IMR-90 (cell line): ENCODE results near the gene FRMPD4. TPM values are rescaled to one million over a fixed set of nuclear protein-coding genes. Genes with fewer than 3 reads are reported as not detected.

Experiments
- ATAC-seq: fragments of 200-7000 bp; cut with Tn5 transposase; 2 replicates; pipeline ENCODE4 v1.9.1; 2020; ENCODE audit warnings: low read depth, mild to moderate bottlenecking, moderate library complexity
- BruUV-seq: library from RNA; stranded (reverse); fragments of 400-500 nt; replicated peaks from 2 replicates; lab custom pipeline; 2021; lab: Mats Ljungman, UMichigan
- CTCF ChIA-PET: fragments of 300-600 bp; formaldehyde crosslinking; extraction: SDS; loops from one replicate; lab custom pipeline; 2021; ENCODE audit warnings: antibody characterized with exemption; lab: Yijun Ruan, JAX
- POLR2A ChIA-PET: fragments of 300-600 bp; sonication (Branson Sonifier 250); formaldehyde crosslinking; loops from one replicate; lab custom pipeline; 2022; ENCODE audit warnings: antibody characterized with exemption; ENCODE audit not compliant: unreplicated experiment; lab: Charles Lee
- DNase-seq: peaks from one replicate; pipeline ENCODE4 v3.0.0; 2013
- H2AFZ ChIP-seq: replicated peaks from 2 replicates; pipeline ENCODE3; 2013; ENCODE audit warnings: low read length, mild to moderate bottlenecking; ENCODE audit not compliant: poor library complexity
- H2AK5ac ChIP-seq: 2 replicates; pipeline ENCODE4 v1.6.1; 2013; ENCODE audit warnings: low read depth, low read length, inconsistent platforms
- H2AK9ac ChIP-seq: replicated peaks from 2 replicates; pipeline ENCODE3; 2013; ENCODE audit warnings: mild to moderate bottlenecking, low read depth, low read length, moderate library complexity; ENCODE audit not compliant: poor library complexity
- H2BK120ac ChIP-seq: 2 replicates; pipeline ENCODE4 v1.6.1; 2013; ENCODE audit warnings: low read depth, low read length, inconsistent platforms
- H2BK15ac ChIP-seq: 3 replicates; pipeline ENCODE4 v1.6.1; 2013; ENCODE audit warnings: low read depth, low read length, inconsistent platforms
- H2BK20ac ChIP-seq: 2 replicates; pipeline ENCODE4 v1.6.1; 2013; ENCODE audit warnings: low read depth, mild to moderate bottlenecking, inconsistent platforms, low read length, moderate library complexity
- H2BK5ac ChIP-seq: 2 replicates; pipeline ENCODE4 v1.6.1; 2013; ENCODE audit warnings: mild to moderate bottlenecking, low read depth, low read length, inconsistent platforms; ENCODE audit not compliant: poor library complexity, severe bottlenecking
- H3K14ac ChIP-seq: replicated peaks from 2 replicates; pipeline ENCODE4 v1.6.1; 2013; ENCODE audit warnings: low read depth, low read length, inconsistent platforms
- H3K18ac ChIP-seq: 2 replicates; pipeline ENCODE4 v1.6.1; 2013; ENCODE audit warnings: low read depth, low read length, control low read depth
- H3K23ac ChIP-seq: 2 replicates; pipeline ENCODE4 v1.6.1; 2013; ENCODE audit warnings: low read depth, low read length, inconsistent platforms
- H3K27ac ChIP-seq: 2 replicates; pipeline ENCODE4 v1.5.1; 2013; ENCODE audit warnings: mild to moderate bottlenecking, control low read depth, low read length; ENCODE audit not compliant: insufficient read depth
- H3K27me3 ChIP-seq: 2 replicates; pipeline ENCODE4 v1.6.1; 2013; ENCODE audit warnings: low read length; ENCODE audit not compliant: control insufficient read depth, insufficient read depth
- H3K36me3 ChIP-seq: 2 replicates; pipeline ENCODE4 v1.6.1; 2013; ENCODE audit warnings: low read length, mixed read lengths; ENCODE audit not compliant: control insufficient read depth, insufficient read depth
- H3K4ac ChIP-seq: 2 replicates; pipeline ENCODE4 v1.6.1; 2013; ENCODE audit warnings: low read depth, low read length, inconsistent platforms
- H3K4me1 ChIP-seq: 2 replicates; pipeline ENCODE4 v1.6.1; 2013; ENCODE audit warnings: low read length, mixed read lengths; ENCODE audit not compliant: control insufficient read depth, insufficient read depth
- H3K4me2 ChIP-seq: 2 replicates; pipeline ENCODE4 v1.6.1; 2013; ENCODE audit warnings: low read depth, mild to moderate bottlenecking, control low read depth, low read length, moderate library complexity
- H3K4me3 ChIP-seq: 2 replicates; pipeline ENCODE4 v1.5.1; 2013; ENCODE audit warnings: low read depth, mild to moderate bottlenecking, control low read depth, low read length, moderate library complexity; ENCODE audit not compliant: insufficient read depth
- H3K56ac ChIP-seq: 2 replicates; pipeline ENCODE4 v1.6.1; 2013; ENCODE audit warnings: low read length, inconsistent platforms; ENCODE audit not compliant: insufficient read depth; ENCODE audit errors: extremely low read depth
- H3K79me1 ChIP-seq, 2 experiments: 2 replicates each; pipeline ENCODE4 v1.6.1; 2013; ENCODE audit warnings: low read length in 2 of 2, inconsistent platforms in 1 of 2, low read depth in 1 of 2
- H3K9ac ChIP-seq: 2 replicates; pipeline ENCODE4 v1.6.1; 2013; ENCODE audit warnings: low read depth, low read length, control low read depth
- H3K9me1 ChIP-seq: 2 replicates; pipeline ENCODE4 v1.6.1; 2013; ENCODE audit warnings: low read length, inconsistent platforms; ENCODE audit not compliant: insufficient read depth
- H3K9me3 ChIP-seq: 2 replicates; pipeline ENCODE4 v1.6.1; 2013; ENCODE audit warnings: low read length; ENCODE audit not compliant: control insufficient read depth, insufficient read depth
- H4K20me1 ChIP-seq: 2 replicates; pipeline ENCODE4 v1.6.1; 2013; ENCODE audit warnings: low read length, inconsistent platforms; ENCODE audit not compliant: insufficient read depth
- H4K5ac ChIP-seq: 2 replicates; pipeline ENCODE4 v1.6.1; 2013; ENCODE audit warnings: mild to moderate bottlenecking, low read depth, low read length, control low read depth
- H4K8ac ChIP-seq, 2 experiments: 2 replicates each; pipeline ENCODE4 v1.6.1; 2013; ENCODE audit warnings: low read depth in 2 of 2, low read length in 2 of 2, control low read depth in 1 of 2, inconsistent platforms in 1 of 2
- H4K91ac ChIP-seq: 2 replicates; pipeline ENCODE4 v1.6.1; 2013; ENCODE audit warnings: low read depth, low read length, inconsistent platforms; ENCODE audit not compliant: insufficient read depth
- BHLHE40 ChIP-seq: fragments of 150-350 bp; IDR thresholded peaks from 2 replicates; pipeline ENCODE4 v1.6.1; 2016; ENCODE audit warnings: mild to moderate bottlenecking, low read depth, low read length
- CHD1 ChIP-seq: IDR thresholded peaks from 2 replicates; pipeline ENCODE4 v1.6.1; 2012; ENCODE audit warnings: low read depth, low read length, improper control_type of control experiment
- ELK1 ChIP-seq: fragments of 150-350 bp; IDR thresholded peaks from 2 replicates; pipeline ENCODE4 v1.6.1; 2016; ENCODE audit warnings: low read depth, mild to moderate bottlenecking, low read length, moderate library complexity, borderline replicate concordance
- NFE2L2 ChIP-seq: fragments of 150-350 bp; IDR thresholded peaks from 2 replicates; pipeline ENCODE4 v1.6.1; 2016; ENCODE audit warnings: low read depth, mild to moderate bottlenecking, low read length
- POLR2A ChIP-seq: IDR thresholded peaks from 2 replicates; pipeline ENCODE4 v1.6.1; 2012; ENCODE audit warnings: mild to moderate bottlenecking, low read depth, low read length
- RAD21 ChIP-seq: IDR thresholded peaks from 2 replicates; pipeline ENCODE4 v1.6.1; 2012; ENCODE audit warnings: low read length, improper control_type of control experiment
- RFX5 ChIP-seq: IDR thresholded peaks from 2 replicates; pipeline ENCODE4 v1.8.0; 2012; ENCODE audit warnings: low read depth, mild to moderate bottlenecking, low read length, moderate library complexity
- WGBS, 2 experiments: methylation state at CpG; one replicate each; pipeline versions ENCODE4 v1.1.5 to v1.1.7; 2013; ENCODE audit warnings: missing lambda C conversion rate in 2 of 2; ENCODE audit not compliant: insufficient read length in 1 of 2; ENCODE audit errors: extremely low coverage in 2 of 2; 5-methylcytosine and 5-hydroxymethylcytosine counted together
- dilution Hi-C: fragments of 300-500 bp; cut with HindIII; formaldehyde crosslinking; loops from one replicate; pipeline ENCODE4 v1.14.3; 2018; ENCODE audit warnings: low sequenced_read_pairs; ENCODE audit not compliant: unreplicated experiment
- in situ Hi-C: fragments of 300-500 bp; cut with MboI; formaldehyde crosslinking; loops from 3 replicates; pipeline ENCODE4 v1.14.3; 2019; ENCODE audit warnings: low sequenced_read_pairs, inconsistent platforms, mixed read lengths
- intact Hi-C: fragments of 100-400 bp; cut with micrococcal nuclease; formaldehyde crosslinking; loops from 2 replicates; pipeline ENCODE4 v1.10.0; 2022
- polyA plus RNA-seq, 3 experiments: library from polyadenylated mRNA; depleted of rRNA; stranded (reverse); fragments of >200 nt; gene quantifications; 2 replicates each; pipeline ENCODE4 v1.2.3, GENCODE V29; 2012; ENCODE audit warnings: low replicate concordance in 1 of 3
- total RNA-seq: library from RNA; depleted of rRNA; stranded (reverse); fragments of >200 nt; gene quantifications from 2 replicates; pipeline ENCODE4 v1.2.3, GENCODE V29; 2012

The FRMPD4 gene
- total and polyA plus RNA-seq, 2 of the 4 experiments (the other 2 are of a cell fraction): 0.53 to 1.1 TPM

GRCh38 chrX:12753366-12753765 is 615.1 kb downstream of the FRMPD4 start:
- no peak overlapping the region for H4K8ac ChIP-seq
- no peak overlapping the region for H3K14ac ChIP-seq
- CTCF ChIA-PET: no interaction called here
- H2AFZ ChIP-seq: no peak overlapping the region
- H3K4ac ChIP-seq: no peak overlapping the region
- H3K9me1 ChIP-seq: no peaks in the 10 kb centered on the region
- in situ Hi-C loops (no loop called here), intact Hi-C loops (no loop called here), dilution Hi-C loops (no loop called here)
- H3K4me3 ChIP-seq: no peak overlapping the region
- DNase-seq (no peak), ATAC-seq (no peak)
- no peaks in the 10 kb centered on the region for H4K20me1 ChIP-seq
- POLR2A ChIA-PET: no interaction called here
- H4K91ac ChIP-seq: no peak overlapping the region
- no TSS peak for BruUV-seq
- H3K4me2 ChIP-seq: no peak overlapping the region
- no peak overlapping the region for H2BK5ac ChIP-seq
- H3K56ac ChIP-seq: no peak overlapping the region
- H3K27me3 ChIP-seq: no peaks in the 10 kb centered on the region
- H3K9me3 ChIP-seq: no peaks in the 10 kb centered on the region
- no peaks in the 10 kb centered on the region for H3K79me1 ChIP-seq
- H2AK5ac ChIP-seq: no peak overlapping the region
- no peak overlapping the region for H3K23ac ChIP-seq
- no peak overlapping the region for H3K9ac ChIP-seq
- H3K36me3 ChIP-seq: no peaks in the 10 kb centered on the region
- no peak overlapping the region for H2BK15ac ChIP-seq
- no peak overlapping the region for H3K18ac ChIP-seq
- H3K27ac ChIP-seq: no peak overlapping the region
- no peak overlapping the region for H2BK20ac ChIP-seq
- no peak overlapping the region for H4K5ac ChIP-seq
- no peak overlapping the region for H2AK9ac ChIP-seq
- no peaks in the 10 kb centered on the region for H3K4me1 ChIP-seq
- no CpG with 5 or more reads among the region's 2 CpGs for whole genome bisulfite sequencing, 2 experiments
- H2BK120ac ChIP-seq: no peak overlapping the region
- no peak for TF ChIP-seq POLR2A
- no peak for TF ChIP-seq NFE2L2
- TF ChIP-seq RAD21: no peak
- TF ChIP-seq CHD1: no peak
- no peak for TF ChIP-seq BHLHE40
- TF ChIP-seq ELK1: no peak
- no peak for TF ChIP-seq RFX5
